ENCODE results near the gene NONO. TPM values are rescaled to one million over a fixed set of nuclear protein-coding genes. Genes with fewer than 3 reads are reported as not detected.

Gene NONO, protein sequence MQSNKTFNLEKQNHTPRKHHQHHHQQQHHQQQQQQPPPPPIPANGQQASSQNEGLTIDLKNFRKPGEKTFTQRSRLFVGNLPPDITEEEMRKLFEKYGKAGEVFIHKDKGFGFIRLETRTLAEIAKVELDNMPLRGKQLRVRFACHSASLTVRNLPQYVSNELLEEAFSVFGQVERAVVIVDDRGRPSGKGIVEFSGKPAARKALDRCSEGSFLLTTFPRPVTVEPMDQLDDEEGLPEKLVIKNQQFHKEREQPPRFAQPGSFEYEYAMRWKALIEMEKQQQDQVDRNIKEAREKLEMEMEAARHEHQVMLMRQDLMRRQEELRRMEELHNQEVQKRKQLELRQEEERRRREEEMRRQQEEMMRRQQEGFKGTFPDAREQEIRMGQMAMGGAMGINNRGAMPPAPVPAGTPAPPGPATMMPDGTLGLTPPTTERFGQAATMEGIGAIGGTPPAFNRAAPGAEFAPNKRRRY
- polyA plus RNA-seq (2013, experiment 1 of 2), result 528 TPM
- 533 TPM for polyA plus RNA-seq (2013, experiment 2 of 2)

- H2AK5ac ChIP-seq (ENCODE audit: low read length), result no peak within 1 kb of the TSS
- peak within 1 kb of the TSS; percentile 74 for H2BK15ac ChIP-seq (replicated peaks; ENCODE audit: low read depth)
- no peak within 1 kb of the TSS for H4K5ac ChIP-seq (ENCODE audit: low read length)
- H2BK5ac ChIP-seq (ENCODE audit: low read length), result peak within 1 kb of the TSS; percentile 67
- peak within 1 kb of the TSS; percentile 93 for H3K4me3 ChIP-seq (ENCODE audit: low read length)
- peak within 1 kb of the TSS; percentile 55 for H3K4ac ChIP-seq (ENCODE audit: low read depth, low read length)
- peak within 1 kb of the TSS; percentile 42 for H3K4me2 ChIP-seq (ENCODE audit: low read length)
- WGBS (ENCODE audit: extremely low coverage, insufficient coverage, low lambda C conversion rate), result no CpG with 5 or more reads among the region's 57 CpGs
- H3K9ac ChIP-seq (ENCODE audit: low read length), result peak within 1 kb of the TSS; percentile 96
- no peaks in the 10 kb centered on the region for H3K27me3 ChIP-seq (ENCODE audit: insufficient read depth, low read length, poor library complexity)
- H3K4me1 ChIP-seq (ENCODE audit: control insufficient read depth, low read depth, low read length), result no peaks in the 10 kb centered on the region
- H3K27ac ChIP-seq (ENCODE audit: low read depth, low read length), result peak within 1 kb of the TSS; percentile 93
- H3K18ac ChIP-seq (ENCODE audit: low read length), result peak within 1 kb of the TSS; percentile 95
- no peak within 1 kb of the TSS for H3K23ac ChIP-seq (ENCODE audit: low read length)
- peak; percentile 99 for DNase-seq
- no peak within 1 kb of the TSS for H4K8ac ChIP-seq (ENCODE audit: low read depth, low read length)
- no peak within 1 kb of the TSS for H2BK120ac ChIP-seq (ENCODE audit: low read depth, low read length)
- peak within 1 kb of the TSS; percentile 96 for H3K56ac ChIP-seq (ENCODE audit: low read length)
- H3K79me2 ChIP-seq (ENCODE audit: control insufficient read depth, insufficient read depth, low read length), result peaks cover 40% of the 10 kb centered on the region
- H3K36me3 ChIP-seq (ENCODE audit: control insufficient read depth, insufficient read depth, low read length), result no peaks in the 10 kb centered on the region
- H3K79me1 ChIP-seq (ENCODE audit: low read length), result no peaks in the 10 kb centered on the region
These were observed at the start of gene NONO for GRCh38 chrX:71283403-71284143. NONO (plus strand) TSS chrX:71283635; CDS start chrX:71290638, 7,003 bp downstream.

GRCh38 chrX:71235482-71235881 lies 48.0 kb upstream of the NONO start:
- DNase-seq, result no peak
- no peak overlapping the region for H3K4ac ChIP-seq (ENCODE audit: low read depth, low read length)
- H2BK120ac ChIP-seq (ENCODE audit: low read depth, low read length), result no peak overlapping the region
- no peak overlapping the region for H3K4me2 ChIP-seq (ENCODE audit: low read length)
- H3K27ac ChIP-seq (ENCODE audit: low read depth, low read length), result no peak overlapping the region
- no peak overlapping the region for H3K18ac ChIP-seq (ENCODE audit: low read length)
- no peaks in the 10 kb centered on the region for H3K79me2 ChIP-seq (ENCODE audit: control insufficient read depth, insufficient read depth, low read length)
- H3K23ac ChIP-seq (ENCODE audit: low read length), result no peak overlapping the region
- no peaks in the 10 kb centered on the region for H3K79me1 ChIP-seq (ENCODE audit: low read length)
- H2BK5ac ChIP-seq (ENCODE audit: low read length), result no peak overlapping the region
- H3K36me3 ChIP-seq (ENCODE audit: control insufficient read depth, insufficient read depth, low read length), result no peaks in the 10 kb centered on the region
- no peak overlapping the region for H2BK15ac ChIP-seq (replicated peaks; ENCODE audit: low read depth)
- H2AK5ac ChIP-seq (ENCODE audit: low read length), result no peak overlapping the region
- H3K4me3 ChIP-seq (ENCODE audit: low read length), result no peak overlapping the region
- no CpG with 5 or more reads among the region's 3 CpGs for WGBS (ENCODE audit: extremely low coverage, insufficient coverage, low lambda C conversion rate)
- H3K56ac ChIP-seq (ENCODE audit: low read length), result no peak overlapping the region
- no peak overlapping the region for H3K9ac ChIP-seq (ENCODE audit: low read length)
- no peak overlapping the region for H4K5ac ChIP-seq (ENCODE audit: low read length)
- no peak overlapping the region for H4K8ac ChIP-seq (ENCODE audit: low read depth, low read length)
- no peaks in the 10 kb centered on the region for H3K27me3 ChIP-seq (ENCODE audit: insufficient read depth, low read length, poor library complexity)
- no peaks in the 10 kb centered on the region for H3K4me1 ChIP-seq (ENCODE audit: control insufficient read depth, low read depth, low read length)

DNA sequence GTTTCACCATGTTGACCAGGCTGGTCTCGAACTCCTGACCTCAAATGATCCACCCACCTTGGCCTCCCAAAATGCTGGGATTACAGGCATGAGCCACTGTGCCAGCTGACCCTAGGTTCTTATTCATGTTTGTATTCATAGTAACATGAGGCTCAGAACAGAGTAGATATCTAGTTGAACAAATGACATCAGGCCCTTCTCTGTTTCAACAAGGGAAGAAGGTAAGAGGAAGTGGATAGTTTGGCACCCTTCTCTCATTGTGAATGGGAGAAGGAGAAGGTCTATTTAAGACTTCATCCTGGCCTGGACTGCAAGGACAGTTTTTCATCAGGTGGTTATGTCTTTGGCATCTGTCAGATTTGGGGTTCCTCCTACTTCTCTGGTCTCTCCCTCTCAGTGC lies 46.6 kb upstream of the NONO start:
- Histone ChIP-seq H3K4ac (ENCODE audit: low read depth, low read length) (no peak overlapping the region), H3K4me1 (ENCODE audit: control insufficient read depth, low read depth, low read length) (no peaks in the 10 kb centered on the region), H3K4me3 (ENCODE audit: low read length) (no peak overlapping the region), H3K9ac (ENCODE audit: low read length) (no peak overlapping the region), H3K18ac (ENCODE audit: low read length) (no peak overlapping the region), H3K56ac (ENCODE audit: low read length) (no peak overlapping the region), H2AK5ac (ENCODE audit: low read length) (no peak overlapping the region), H2BK15ac (replicated peaks; ENCODE audit: low read depth) (no peak overlapping the region), H2BK120ac (ENCODE audit: low read depth, low read length) (no peak overlapping the region), H3K79me2 (ENCODE audit: control insufficient read depth, insufficient read depth, low read length) (no peaks in the 10 kb centered on the region), H3K36me3 (ENCODE audit: control insufficient read depth, insufficient read depth, low read length) (no peaks in the 10 kb centered on the region), H3K27ac (ENCODE audit: low read depth, low read length) (no peak overlapping the region), H3K23ac (ENCODE audit: low read length) (no peak overlapping the region), H3K27me3 (ENCODE audit: insufficient read depth, low read length, poor library complexity) (no peaks in the 10 kb centered on the region), H2BK5ac (ENCODE audit: low read length) (no peak overlapping the region), H3K4me2 (ENCODE audit: low read length) (no peak overlapping the region), H4K5ac (ENCODE audit: low read length) (no peak overlapping the region), H4K8ac (ENCODE audit: low read depth, low read length) (no peak overlapping the region), H3K79me1 (ENCODE audit: low read length) (no peaks in the 10 kb centered on the region)
- no CpG with 5 or more reads among the region's 1 CpG for WGBS (ENCODE audit: extremely low coverage, insufficient coverage, low lambda C conversion rate)
- no peak for DNase-seq

GRCh38 chrX:71239781-71240180 lies 43.7 kb upstream of the NONO start:
- no peak for DNase-seq
- no peak overlapping the region for H3K4me2 ChIP-seq (ENCODE audit: low read length)
- H3K4ac ChIP-seq (ENCODE audit: low read depth, low read length), result no peak overlapping the region
- no peak overlapping the region for H4K8ac ChIP-seq (ENCODE audit: low read depth, low read length)
- no peak overlapping the region for H2AK5ac ChIP-seq (ENCODE audit: low read length)
- no peak overlapping the region for H3K27ac ChIP-seq (ENCODE audit: low read depth, low read length)
- no peak overlapping the region for H3K18ac ChIP-seq (ENCODE audit: low read length)
- H3K56ac ChIP-seq (ENCODE audit: low read length), result no peak overlapping the region
- H2BK15ac ChIP-seq (replicated peaks; ENCODE audit: low read depth), result no peak overlapping the region
- no peaks in the 10 kb centered on the region for H3K4me1 ChIP-seq (ENCODE audit: control insufficient read depth, low read depth, low read length)
- H3K4me3 ChIP-seq (ENCODE audit: low read length), result no peak overlapping the region
- H3K27me3 ChIP-seq (ENCODE audit: insufficient read depth, low read length, poor library complexity), result no peaks in the 10 kb centered on the region
- no peaks in the 10 kb centered on the region for H3K79me1 ChIP-seq (ENCODE audit: low read length)
- no peaks in the 10 kb centered on the region for H3K79me2 ChIP-seq (ENCODE audit: control insufficient read depth, insufficient read depth, low read length)
- no peak overlapping the region for H2BK120ac ChIP-seq (ENCODE audit: low read depth, low read length)
- no peak overlapping the region for H4K5ac ChIP-seq (ENCODE audit: low read length)
- H3K9ac ChIP-seq (ENCODE audit: low read length), result no peak overlapping the region
- H3K36me3 ChIP-seq (ENCODE audit: control insufficient read depth, insufficient read depth, low read length), result peaks cover 2% of the 10 kb centered on the region
- H2BK5ac ChIP-seq (ENCODE audit: low read length), result no peak overlapping the region
- no peak overlapping the region for H3K23ac ChIP-seq (ENCODE audit: low read length)
- no CpG with 5 or more reads among the region's 3 CpGs for WGBS (ENCODE audit: extremely low coverage, insufficient coverage, low lambda C conversion rate)

GRCh38 chrX:71241301-71241700 lies 42.1 kb upstream of the NONO start:
- WGBS (ENCODE audit: extremely low coverage, insufficient coverage, low lambda C conversion rate), result no CpG with 5 or more reads among the region's 6 CpGs
- Histone ChIP-seq H3K79me1 (ENCODE audit: low read length) (no peaks in the 10 kb centered on the region), H4K8ac (ENCODE audit: low read depth, low read length) (no peak overlapping the region), H2AK5ac (ENCODE audit: low read length) (no peak overlapping the region), H3K18ac (ENCODE audit: low read length) (no peak overlapping the region), H3K27ac (ENCODE audit: low read depth, low read length) (no peak overlapping the region), H3K79me2 (ENCODE audit: control insufficient read depth, insufficient read depth, low read length) (no peaks in the 10 kb centered on the region), H3K4me1 (ENCODE audit: control insufficient read depth, low read depth, low read length) (no peaks in the 10 kb centered on the region), H4K5ac (ENCODE audit: low read length) (no peak overlapping the region), H3K23ac (ENCODE audit: low read length) (no peak overlapping the region), H3K4me3 (ENCODE audit: low read length) (no peak overlapping the region), H2BK15ac (replicated peaks; ENCODE audit: low read depth) (no peak overlapping the region), H3K9ac (ENCODE audit: low read length) (no peak overlapping the region), H3K4ac (ENCODE audit: low read depth, low read length) (no peak overlapping the region), H3K27me3 (ENCODE audit: insufficient read depth, low read length, poor library complexity) (no peaks in the 10 kb centered on the region), H3K36me3 (ENCODE audit: control insufficient read depth, insufficient read depth, low read length) (peaks cover 4% of the 10 kb centered on the region), H3K4me2 (ENCODE audit: low read length) (no peak overlapping the region), H3K56ac (ENCODE audit: low read length) (no peak overlapping the region), H2BK5ac (ENCODE audit: low read length) (no peak overlapping the region), H2BK120ac (ENCODE audit: low read depth, low read length) (no peak overlapping the region)
- DNase-seq, result no peak
